Eye (tissue), 1 donor: ENCODE results near the gene ZBTB7C.
A peak's percentile ranks its signal among the peaks of the same experiment; 100 is the strongest.

ENCODE experiments used
- DNase-seq: peaks from one replicate; pipeline ENCODE4 v3.0.0-alpha.2; 2015

ZBTB7C gene

GRCh38 chr18:48046843-48047242 is 362.3 kb downstream of the ZBTB7C start:
- no peak for DNase-seq

GRCh38 chr18:48045744-48046143 is 363.4 kb downstream of the ZBTB7C start:
- DNase-seq, result no peak

GRCh38 chr18:48044944-48045343 is 364.2 kb downstream of the ZBTB7C start:
- DNase-seq, result no peak

- DNase-seq, result no peak
Observed at GRCh38 chr18:48043166-48043565, 366.0 kb downstream of the ZBTB7C start.

GRCh38 chr18:48042431-48042830 is 366.8 kb downstream of the ZBTB7C start:
- DNase-seq, result no peak

GRCh38 chr18:48040457-48041110 is 368.6 kb downstream of the ZBTB7C start:
- no peak for DNase-seq

- DNase-seq, result no peak
Observed at GRCh38 chr18:48039769-48040215, 369.4 kb downstream of the ZBTB7C start.

GRCh38 chr18:48038636-48039035 is 370.5 kb downstream of the ZBTB7C start:
- no peak for DNase-seq

GRCh38 chr18:48037481-48038271 is 371.5 kb downstream of the ZBTB7C start:
- no peak for DNase-seq

GRCh38 chr18:48036641-48037421 is 372.4 kb downstream of the ZBTB7C start:
- DNase-seq, result no peak

GRCh38 chr18:48036226-48036625 is 373.0 kb downstream of the ZBTB7C start:
- no peak for DNase-seq

GRCh38 chr18:48035556-48035860 is 373.7 kb downstream of the ZBTB7C start:
- DNase-seq, result no peak

- no peak for DNase-seq
Observed at GRCh38 chr18:48034651-48035555, 374.3 kb downstream of the ZBTB7C start.

- DNase-seq, result no peak
Observed at GRCh38 chr18:48033790-48034650, 375.2 kb downstream of the ZBTB7C start.

- DNase-seq, result no peak
Observed at GRCh38 chr18:48032876-48033789, 376.1 kb downstream of the ZBTB7C start.

GRCh38 chr18:48031641-48032040 is 377.5 kb downstream of the ZBTB7C start:
- DNase-seq, result no peak

GRCh38 chr18:48030616-48031480 is 378.3 kb downstream of the ZBTB7C start:
- DNase-seq, result peak; percentile 90

- no peak for DNase-seq
Observed at GRCh38 chr18:48029296-48029986, 379.7 kb downstream of the ZBTB7C start.

GRCh38 chr18:48028696-48029095 is 380.5 kb downstream of the ZBTB7C start:
- DNase-seq, result no peak
